GM12873 (cell line): Measurements from ENCODE around the gene STK11IP.

Experiments used
- CTCF ChIP-seq: IDR thresholded peaks from 2 replicates; pipeline ENCODE4 v1.5.1; 2012; ENCODE audit warnings: low read depth, mild to moderate bottlenecking, moderate library complexity, low read length, control low read depth; ENCODE audit not compliant: insufficient read depth; ENCODE audit errors: missing control alignments

The STK11IP gene

GRCh38 chr2:219658196-219658846, 60.7 kb downstream of the STK11IP start:
- TF ChIP-seq CTCF = no peak

GRCh38 chr2:219658874-219659273, 61.2 kb downstream of the STK11IP start:
- no peak for TF ChIP-seq CTCF

- no peak for TF ChIP-seq CTCF
Measured at GRCh38 chr2:219661197-219661954, 63.7 kb downstream of the STK11IP start.

- TF ChIP-seq CTCF = no peak
Measured at GRCh38 chr2:219661955-219662395, 64.3 kb downstream of the STK11IP start.

GRCh38 chr2:219662566-219662965, 64.9 kb downstream of the STK11IP start:
- TF ChIP-seq CTCF = no peak

GRCh38 chr2:219663116-219663762, 65.6 kb downstream of the STK11IP start:
- TF ChIP-seq CTCF = no peak

GRCh38 chr2:219664041-219664440, 66.4 kb downstream of the STK11IP start:
- no peak for TF ChIP-seq CTCF
